Colon (tissue), 2 donors: ENCODE results near the gene SRP9.
"Not testable (repeated sequence)": the region's sequence is repeated elsewhere in the genome, so short reads cannot be mapped to it uniquely, and the experiment has no call there.

Source experiments
- FAIRE-seq: peaks from 2 replicates; lab custom pipeline; 2012; peaks lifted over from hg19 to GRCh38; lab: Jason Lieb, UNC
- donor health status: control.
- donor health status: control.

Gene SRP9

DNA sequence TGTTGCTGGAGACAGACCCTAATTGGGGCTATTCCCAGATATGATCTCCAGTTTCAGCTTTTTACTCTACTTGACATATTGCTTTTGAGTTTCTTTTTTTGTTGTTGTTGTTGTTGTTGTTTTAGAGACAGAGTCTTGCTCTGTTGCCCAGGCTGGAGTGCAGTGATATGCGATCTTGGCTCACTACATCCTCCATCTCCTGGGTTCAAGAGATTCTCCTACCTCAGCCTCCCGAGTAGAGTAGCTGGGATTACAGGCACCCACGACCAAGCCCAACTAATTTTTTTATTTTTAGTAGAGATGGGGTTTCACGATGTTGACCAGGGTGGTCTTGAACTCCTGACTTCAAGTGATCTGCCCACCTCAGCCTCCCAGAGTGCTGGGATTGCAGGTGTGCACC is 1.3 kb upstream of the SRP9 start:
- FAIRE-seq = no peak

DNA sequence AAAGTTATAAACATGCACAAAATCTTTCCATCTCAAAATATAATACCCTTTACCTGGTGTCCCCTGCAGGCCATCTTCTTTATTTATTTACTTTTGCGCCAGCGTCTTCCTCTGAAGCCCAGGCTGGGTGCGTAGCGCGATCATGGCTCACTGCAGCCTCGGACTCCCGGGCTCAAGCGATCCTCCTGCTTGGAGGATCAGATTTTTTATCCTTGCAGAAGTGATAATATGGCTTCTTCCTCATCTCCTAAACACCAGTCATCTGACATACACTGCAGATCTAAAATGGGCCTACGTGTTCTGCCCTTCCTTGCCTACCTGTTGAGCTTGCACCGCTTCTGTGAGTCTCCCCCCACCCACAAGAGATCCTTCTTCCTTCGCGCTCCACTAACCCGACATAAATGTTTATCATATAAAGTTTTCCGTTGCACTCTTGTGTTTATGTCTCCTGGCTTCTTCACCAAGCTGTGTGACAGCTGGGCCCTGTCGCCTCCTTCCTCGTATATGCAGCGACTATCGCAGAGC is 506 bp upstream of the SRP9 start:
- FAIRE-seq = no peak

DNA sequence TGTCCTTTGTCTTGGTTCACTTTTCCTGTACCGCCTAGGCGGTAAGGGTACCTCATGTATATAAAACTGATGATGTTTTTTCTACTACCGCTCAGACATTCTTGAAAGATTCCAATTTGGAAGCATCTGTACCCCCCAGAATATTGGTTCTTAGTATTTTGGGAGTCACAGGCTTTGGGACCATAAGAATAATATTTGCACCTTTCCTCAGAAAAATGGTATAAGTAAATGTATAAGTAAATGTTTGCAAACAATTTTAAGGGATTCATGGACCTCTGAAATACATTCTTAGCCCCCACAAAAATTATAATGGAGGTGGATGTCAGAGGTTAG is 677 bp downstream of the SRP9 start:
- no peak for FAIRE-seq

DNA sequence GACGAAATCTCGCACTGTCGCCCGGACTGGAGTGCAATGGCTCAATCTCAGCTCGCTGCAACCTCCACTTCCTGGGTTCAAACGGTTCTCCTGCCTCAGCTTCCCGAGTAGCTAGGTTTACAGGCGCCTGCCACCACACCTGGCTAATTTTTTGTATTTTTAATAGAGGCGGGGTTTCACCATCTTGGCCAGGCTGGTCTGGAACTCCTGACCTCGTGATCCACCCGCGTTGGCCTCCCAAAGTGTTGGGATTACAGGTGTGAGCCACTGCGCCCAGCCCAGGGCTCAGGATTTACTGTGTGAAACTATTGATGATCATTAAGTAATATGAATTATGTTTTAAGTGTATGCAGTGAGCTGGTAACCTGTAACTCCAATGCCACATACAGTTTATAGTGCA is 1.5 kb downstream of the SRP9 start:
- not testable (repeated sequence) for FAIRE-seq

DNA sequence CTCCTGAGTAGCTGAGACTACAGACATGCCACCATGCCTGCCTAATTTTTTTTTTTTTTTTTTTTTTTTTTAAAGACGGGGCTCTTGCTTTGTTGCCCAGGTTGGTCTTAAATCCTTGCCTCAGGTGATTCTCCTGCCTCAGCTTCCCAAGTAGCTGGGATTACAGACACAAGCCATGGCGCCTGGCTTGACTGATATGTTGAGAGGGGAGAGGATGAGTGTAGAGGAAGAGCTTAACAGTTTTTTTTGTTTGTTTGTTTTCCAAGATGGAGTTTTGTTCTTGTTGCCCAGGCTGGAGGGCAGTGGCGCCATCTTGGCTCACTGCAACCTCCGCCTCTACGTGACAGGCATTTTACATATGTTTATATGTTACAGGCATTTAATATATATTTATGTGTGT is 2.5 kb downstream of the SRP9 start:
- FAIRE-seq = no peak

DNA sequence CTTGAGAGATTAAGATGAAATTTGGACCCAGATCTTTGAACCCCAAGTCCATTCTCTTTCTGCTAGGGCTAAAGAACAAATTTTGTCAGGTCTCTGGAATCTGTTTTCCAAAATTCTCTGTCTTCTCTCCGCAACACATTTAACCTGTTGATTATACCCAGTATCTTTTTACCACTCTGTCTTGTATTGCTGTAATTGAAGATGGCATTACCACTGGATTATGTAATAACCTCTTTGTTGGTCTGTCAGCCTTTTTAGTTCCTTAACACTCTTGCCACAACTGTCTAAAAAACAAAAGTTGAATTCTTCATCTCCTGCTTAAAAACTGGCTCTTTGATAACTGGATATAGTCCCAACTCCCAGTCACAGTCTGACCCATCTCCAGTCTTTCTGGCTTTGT is 3.0 kb downstream of the SRP9 start:
- no peak for FAIRE-seq

DNA sequence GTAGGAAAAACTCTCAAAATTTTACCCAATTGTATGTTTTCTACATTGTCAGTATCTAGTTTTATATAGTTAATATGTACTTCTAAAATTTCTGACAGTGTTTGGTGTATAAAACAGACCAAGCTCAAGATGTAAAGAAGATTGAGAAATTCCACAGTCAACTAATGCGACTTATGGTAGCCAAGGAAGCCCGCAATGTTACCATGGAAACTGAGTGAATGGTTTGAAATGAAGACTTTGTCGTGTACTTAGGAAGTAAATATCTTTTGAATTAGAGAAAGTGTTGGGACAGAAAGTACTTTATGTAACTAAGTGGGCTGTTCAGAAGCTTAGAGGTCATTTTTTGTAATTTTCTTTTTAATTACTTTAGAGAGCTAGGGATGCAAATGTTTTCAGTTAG is 11.5 kb downstream of the SRP9 start:
- FAIRE-seq = not testable (repeated sequence)

DNA sequence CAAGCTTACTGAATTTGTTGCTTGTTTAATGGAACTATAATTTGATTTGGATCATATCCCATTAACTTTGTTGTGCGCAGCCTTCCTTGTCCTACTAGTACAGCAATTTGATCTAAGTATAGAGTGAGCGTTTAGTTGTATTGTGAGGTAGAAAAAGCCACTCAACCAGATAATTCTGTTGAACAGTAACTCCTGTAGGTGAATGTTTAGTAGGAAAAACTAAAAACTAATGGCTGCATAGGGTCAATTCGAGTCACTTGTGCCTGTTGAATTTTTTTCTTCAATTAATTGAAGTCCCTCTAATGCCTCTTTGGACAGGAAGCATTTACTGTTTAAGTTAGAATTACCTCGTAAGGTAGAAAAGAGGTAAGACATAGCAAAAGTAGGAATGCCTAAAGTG is 17.3 kb downstream of the SRP9 start:
- no peak for FAIRE-seq

DNA sequence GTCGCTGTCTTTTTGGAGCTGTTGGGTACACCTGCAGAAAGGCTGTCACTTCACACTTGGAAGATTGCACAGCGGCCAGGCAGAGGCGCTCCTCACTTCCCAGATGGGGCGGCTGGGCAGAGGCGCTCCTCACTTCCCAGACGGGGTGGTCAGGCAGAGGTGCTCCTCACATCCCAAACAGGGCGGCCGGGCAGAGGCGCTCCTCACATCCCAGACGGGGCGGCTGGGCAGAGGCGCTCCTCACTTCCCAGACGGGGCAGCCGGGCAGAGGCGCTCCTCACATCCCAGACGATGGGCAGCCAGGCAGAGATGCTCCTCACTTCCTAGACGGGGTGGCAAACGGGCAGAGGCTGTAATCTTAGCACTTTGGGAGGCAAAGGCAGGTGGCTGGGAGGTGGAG is 18.5 kb downstream of the SRP9 start:
- not testable (repeated sequence) for FAIRE-seq

DNA sequence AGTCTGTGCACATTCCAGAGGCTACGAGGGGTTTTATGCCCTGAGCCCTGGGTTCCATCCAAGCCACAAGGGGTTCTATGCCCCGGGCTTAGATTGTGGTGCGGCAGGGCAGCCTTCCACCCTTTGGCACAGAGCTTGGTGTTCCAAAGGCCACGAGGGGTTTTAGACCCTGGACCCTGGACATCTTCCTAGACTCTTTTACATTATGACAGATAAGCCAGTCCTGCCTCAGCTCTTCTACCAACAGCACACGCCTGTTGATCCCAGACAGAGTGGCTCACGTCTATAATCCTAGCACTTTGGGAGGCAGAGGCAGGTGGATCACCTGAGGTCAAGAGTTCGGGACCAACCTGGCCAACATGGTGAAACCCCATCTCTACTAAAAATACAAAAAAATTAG is 23.5 kb downstream of the SRP9 start:
- FAIRE-seq = not testable (repeated sequence)

DNA sequence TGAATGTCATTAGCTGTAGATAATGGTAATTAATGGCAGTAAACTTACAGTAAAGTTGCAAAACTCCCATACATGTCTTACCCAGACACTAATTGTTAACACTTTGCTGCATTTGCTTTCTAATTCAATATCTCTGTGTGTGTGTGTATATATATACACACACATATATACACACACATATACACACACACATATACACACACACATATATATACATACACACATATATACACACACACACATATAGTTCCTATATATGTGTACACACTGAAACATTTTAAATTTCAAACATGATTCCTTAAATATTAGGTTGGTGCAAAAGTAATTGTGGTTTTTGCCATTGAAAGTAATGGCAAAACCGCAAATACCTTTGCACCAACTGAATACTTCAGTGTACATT is 28.6 kb downstream of the SRP9 start:
- no peak for FAIRE-seq

DNA sequence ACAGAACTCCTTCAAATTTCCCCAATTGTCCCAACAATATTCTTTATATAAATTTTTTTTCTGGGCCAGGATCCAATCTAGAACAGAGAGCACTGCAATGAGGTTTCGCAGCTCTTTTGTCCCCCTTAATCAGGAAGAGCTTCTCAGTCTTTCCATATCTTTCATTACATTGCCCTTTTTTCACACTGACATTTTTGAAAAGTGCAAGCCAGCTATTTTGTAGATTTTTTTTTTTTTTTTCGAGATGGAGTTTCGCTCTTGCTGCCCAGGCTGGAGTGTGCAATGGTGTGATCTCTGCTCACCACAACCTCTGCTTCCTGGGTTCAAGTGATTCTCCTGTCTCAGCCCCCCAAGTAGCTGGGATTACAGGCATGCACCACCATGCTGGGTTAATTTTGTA is 29.1 kb downstream of the SRP9 start:
- FAIRE-seq = not testable (repeated sequence)

DNA sequence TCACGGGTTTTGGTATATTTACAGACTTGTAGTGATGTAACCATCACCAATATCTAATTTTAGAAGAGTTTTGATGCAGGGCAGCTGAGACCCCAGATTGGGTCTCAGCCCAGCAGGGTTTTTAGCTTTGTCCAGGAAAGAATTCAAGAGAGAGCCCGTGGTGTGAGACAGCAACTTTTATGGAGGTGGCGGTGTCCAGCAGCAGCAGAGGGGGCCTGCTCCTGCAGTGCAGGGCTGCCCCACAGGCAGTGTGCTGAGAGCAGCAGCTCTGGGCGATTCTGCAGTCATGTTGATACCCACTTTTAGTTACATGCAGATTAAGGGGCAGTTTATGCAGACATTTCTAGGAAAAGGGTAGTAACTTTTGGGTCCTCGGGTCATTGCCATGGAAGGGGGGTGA is 30.5 kb downstream of the SRP9 start:
- no peak for FAIRE-seq

DNA sequence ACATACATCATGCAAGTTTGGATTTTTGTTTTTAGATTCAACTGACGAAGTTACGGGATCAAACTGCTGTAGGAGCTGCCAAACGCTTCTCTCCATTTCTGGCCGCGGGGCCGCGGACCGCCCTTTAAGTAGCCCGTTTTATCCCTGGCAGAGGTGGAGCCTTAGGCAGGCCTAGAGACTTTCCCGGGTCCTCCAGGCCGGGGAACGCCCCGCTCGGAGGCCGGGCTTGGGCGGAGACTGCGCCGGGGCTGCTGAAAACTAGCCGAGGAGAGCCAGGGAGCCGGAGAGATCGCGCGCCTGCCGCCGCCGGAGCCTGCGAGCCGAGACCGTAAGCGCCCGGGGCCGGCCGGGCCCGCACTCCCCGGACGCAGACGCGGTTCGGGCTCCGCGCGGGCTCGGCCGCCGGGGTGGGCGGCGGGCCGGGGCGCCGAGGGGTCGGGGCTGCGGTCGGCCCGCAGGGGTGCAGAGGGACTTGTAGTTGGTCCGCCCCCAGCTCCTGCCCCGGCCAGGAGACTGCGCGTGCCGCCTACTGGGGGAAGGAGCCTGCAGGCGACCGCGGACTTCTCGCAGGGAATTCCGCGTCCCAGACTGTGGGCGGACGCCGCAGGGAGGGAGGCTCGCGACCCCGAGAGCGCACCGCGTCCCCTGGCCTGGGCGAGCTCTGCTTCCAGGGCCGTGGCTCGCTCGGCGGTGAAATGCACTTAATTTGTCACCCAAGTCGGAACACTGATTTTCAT is 32.4 kb downstream of the SRP9 start, which contains the start of gene EPHX1:
TSS of gene EPHX1 (plus strand) at position 283 of the 737 bp plus-strand sequence. CDS start 18,606 bp downstream, outside the sequence.
- FAIRE-seq = no peak

DNA sequence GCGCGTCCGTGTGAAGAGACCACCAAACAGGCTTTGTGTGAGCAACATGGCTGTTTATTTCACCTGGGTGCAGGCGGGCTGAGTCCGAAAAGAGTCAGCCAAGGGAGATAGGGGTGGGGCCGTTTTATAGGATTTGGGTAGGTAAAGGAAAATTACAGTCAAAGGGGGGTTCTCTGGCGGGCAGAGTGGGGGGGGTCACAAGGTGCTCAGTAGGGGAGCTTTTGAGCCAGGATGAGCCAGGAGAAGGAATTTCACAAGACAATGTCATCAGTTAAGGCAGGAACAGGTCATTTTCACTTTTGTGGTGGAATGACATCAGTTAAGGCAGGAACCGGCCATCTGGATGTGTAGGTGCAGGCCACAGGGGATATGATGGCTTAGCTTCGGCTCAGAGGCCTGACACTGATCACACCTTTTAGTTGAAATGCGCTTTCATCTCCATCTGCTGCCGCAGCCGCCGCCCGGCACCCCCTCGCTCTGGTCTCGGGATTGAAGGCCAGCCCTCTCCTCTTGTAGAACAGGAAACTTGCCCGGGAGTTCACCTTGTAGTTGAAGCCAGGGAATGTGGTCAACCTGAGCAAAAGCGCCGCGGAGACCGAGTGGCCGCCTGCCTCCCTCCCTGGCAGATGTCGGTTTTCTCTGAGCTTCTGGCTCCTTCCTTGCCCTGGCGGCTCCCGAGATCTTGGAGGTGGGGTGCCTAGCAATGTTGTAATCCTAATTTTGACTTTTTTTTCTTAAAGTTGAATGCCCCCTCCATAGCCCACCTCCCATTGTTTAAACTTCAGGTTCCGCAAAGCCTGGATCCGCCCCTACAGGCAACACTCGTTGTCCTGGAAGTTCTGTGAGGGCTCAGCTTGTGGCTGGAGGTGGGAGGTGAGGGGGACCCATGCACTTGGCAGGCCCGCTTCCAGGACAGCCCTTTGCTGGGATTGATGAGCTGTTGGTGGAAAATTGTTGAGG is 33.2 kb downstream of the SRP9 start:
- not testable (repeated sequence) for FAIRE-seq

DNA sequence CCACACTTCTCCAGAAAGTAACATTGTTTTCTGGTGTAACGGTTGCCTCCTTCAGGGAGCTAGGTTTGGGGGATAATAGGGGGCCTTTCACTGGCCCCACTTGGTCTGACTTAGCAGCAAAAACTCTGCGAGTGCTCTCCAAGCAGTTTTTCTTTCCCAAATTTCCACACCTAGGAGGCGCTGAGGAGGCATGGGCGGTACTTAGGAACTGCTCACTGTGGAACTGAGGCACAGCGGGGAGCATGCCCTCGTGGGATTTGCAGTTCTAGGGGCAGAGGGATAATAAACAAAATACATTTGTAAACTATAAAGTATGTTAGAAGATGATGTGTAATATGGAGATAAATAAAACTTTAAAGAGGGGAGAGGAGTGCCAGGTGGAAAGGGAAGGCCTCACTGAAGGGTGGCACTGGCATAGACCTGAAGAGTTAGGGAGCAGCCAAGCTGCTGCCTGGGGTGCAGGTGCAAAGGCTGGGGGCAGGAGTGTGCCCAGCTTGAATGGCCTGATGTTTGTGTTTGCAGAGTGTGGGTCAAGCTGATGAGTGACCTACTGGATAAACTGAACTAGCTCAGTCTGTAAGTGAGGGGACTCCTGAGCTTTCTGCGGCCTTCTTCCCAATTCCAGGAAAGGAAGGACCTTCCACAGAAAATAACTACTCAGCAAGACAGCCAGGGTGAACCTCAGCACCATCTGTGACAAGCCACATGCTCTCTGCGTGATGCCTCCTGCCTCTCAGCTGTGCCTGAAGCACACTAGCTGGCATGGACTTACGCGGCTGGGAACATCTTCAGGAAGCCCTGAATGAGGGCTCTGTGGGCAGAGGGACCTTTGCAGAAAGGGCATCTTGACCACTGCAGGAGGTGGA is 34.2 kb downstream of the SRP9 start:
- FAIRE-seq = no peak

DNA sequence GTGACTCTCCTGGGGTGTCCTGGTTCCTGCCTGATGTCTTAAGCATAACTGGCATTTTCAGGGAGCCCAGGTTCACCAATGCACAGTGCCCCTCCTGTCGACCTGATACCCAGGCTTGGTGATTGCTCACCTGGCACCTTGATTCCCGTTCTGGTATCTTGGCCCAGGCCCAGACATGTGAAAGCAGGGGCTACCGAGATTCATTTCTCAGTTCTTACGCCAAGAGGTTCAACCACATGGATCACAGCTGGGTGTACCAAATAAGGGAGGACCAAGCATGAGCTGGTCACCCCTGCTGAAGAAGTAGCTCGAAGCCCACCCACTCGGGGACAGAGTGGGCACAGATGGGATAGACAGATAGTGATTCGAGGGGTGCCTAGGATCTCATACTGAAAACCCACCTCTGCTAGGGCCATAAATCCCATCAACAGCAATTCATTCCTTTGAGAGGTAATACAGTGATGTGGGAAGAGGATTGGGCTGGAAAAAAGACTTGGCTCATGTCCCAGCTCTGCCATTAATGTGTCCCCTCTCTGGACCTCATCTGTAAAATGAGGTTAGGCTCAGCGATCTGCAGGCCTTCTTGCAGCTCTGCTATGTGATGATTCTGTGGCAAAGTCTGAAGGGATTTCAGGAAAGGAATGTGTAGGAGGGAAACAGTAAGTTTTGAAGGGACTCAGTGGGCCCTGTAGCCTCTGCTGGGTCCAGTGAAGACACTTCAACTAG is 35.0 kb downstream of the SRP9 start:
- no peak for FAIRE-seq

DNA sequence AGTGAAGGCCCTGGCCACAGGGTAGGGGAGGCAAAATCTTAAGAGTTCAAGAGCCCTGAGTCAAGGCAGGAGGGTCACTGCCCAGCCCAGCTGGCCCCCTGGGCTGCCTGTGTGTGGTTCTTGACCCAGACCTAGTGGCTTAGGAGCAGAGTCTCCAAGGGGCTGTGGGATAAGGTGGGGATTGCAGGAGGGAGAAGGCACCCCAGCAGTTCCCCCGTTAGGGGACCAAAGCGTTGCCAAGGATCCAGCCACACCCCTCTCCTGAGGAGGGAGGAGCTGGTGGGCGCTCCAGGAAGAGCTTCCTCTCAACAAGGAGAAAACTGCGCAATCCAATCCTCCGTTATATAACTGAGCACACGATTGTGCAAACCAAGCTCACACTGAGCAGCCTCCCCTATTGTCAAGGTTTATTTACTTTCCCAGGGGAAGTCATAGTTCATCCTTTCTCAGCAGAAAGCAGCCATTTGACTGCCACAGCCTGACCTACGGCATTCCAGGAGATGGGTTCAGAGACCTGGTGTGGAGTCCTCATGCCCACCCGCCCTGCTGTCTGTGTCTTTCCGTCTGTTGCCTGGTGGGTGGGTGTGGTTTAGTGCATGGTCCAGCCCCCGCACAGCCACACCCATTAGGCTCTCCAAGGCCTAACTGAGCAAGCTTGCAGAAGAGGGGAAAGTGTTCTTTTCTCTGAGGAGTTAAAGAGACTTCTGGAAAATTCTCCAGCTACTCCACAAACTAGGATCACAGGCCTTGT is 35.8 kb downstream of the SRP9 start:
- FAIRE-seq = no peak

DNA sequence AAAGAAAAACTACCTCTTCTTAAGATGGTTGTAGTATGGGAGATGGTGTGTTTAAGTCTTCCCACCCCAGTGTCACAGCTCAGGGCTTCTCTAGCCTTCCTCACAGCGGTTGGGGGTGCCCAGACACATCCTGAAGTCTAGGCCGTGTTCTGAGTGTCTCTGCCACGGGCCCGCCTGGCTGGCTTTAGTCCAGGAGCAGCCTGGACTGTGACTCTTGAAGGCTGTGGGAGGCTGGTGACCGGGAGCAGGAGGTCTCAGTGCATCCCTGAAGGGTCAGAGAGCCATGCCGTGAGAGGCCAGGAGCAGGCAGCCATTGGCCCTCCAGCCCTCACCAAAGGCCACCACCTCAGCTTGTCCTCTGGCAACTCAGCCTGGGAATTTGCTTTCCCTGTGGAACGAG is 36.8 kb downstream of the SRP9 start:
- FAIRE-seq = no peak

DNA sequence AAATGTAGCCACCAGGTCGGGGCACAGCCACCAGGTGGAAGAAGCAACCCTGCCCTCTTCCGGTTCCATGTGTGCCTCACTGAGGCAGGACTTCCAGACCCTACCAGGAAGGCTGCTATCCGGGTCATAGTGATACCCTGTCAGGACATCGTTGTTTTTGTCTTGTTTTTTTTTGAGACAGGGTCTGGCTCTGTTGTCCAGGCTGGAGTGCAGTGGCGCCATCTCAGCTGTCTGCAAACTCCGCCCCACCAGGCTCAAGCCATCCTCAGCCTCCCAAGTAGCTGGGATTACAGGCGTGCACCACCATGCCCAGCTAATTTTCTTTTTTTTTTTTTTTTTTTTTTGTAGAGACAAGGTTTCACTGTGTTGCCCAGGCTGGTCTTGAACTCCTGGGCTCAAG is 37.5 kb downstream of the SRP9 start:
- FAIRE-seq = not testable (repeated sequence)
